Neural cell (in vitro differentiated cells): ENCODE data around the gene DOCK4. TPM values are rescaled to one million over a fixed set of nuclear protein-coding genes. Genes with fewer than 3 reads are reported as not detected.

Experiments used
- H2AFZ ChIP-seq: fragments of 200-600, 300-800 bp; sonication (generic), shearing (Covaris generic); 2 replicates; pipeline ENCODE4 v1.6.0; 2014; ENCODE audit warnings: low read depth, mild to moderate bottlenecking, antibody characterized with exemption, low read length, moderate library complexity
- H3F3A ChIP-seq: fragments of 200-600 bp; shearing (Covaris generic); 2 replicates; pipeline ENCODE4 v1.6.1; 2016; ENCODE audit warnings: mild to moderate bottlenecking, moderate library complexity, mixed read lengths, antibody characterized with exemption, low read length; ENCODE audit not compliant: insufficient read depth, poor library complexity, severe bottlenecking
- H3K27ac ChIP-seq: fragments of 200-600, 300-800 bp; sonication (generic), shearing (Covaris generic); 2 replicates; pipeline ENCODE4 v1.5.1; 2014; ENCODE audit warnings: mild to moderate bottlenecking, low read length, moderate library complexity
- H3K27me3 ChIP-seq: fragments of 300-800, 200-600 bp; sonication (generic), shearing (Covaris generic); 2 replicates; pipeline ENCODE4 v1.6.0; 2014; ENCODE audit warnings: mild to moderate bottlenecking, low read depth, low read length, moderate library complexity; ENCODE audit not compliant: insufficient read depth
- H3K36me3 ChIP-seq: fragments of 300-800, 200-600 bp; sonication (generic), shearing (Covaris generic); 2 replicates; pipeline ENCODE4 v1.5.1; 2014; ENCODE audit warnings: mild to moderate bottlenecking, antibody characterized with exemption, low read length, moderate library complexity; ENCODE audit not compliant: insufficient read depth
- H3K4me2 ChIP-seq: fragments of 300-800, 200-600 bp; sonication (generic), shearing (Covaris generic); 2 replicates; pipeline ENCODE4 v1.6.0; 2014; ENCODE audit warnings: mild to moderate bottlenecking, low read length
- H3K4me3 ChIP-seq: fragments of 300-800, 200-600 bp; sonication (generic), shearing (Covaris generic); 2 replicates; pipeline ENCODE4 v1.5.1; 2014; ENCODE audit warnings: mild to moderate bottlenecking, low read length, moderate library complexity
- H3K79me2 ChIP-seq: fragments of 200-600 bp; shearing (Covaris generic); replicated peaks from 2 replicates; pipeline ENCODE4 v1.6.0; 2014; ENCODE audit warnings: mild to moderate bottlenecking, low read length, moderate library complexity; ENCODE audit not compliant: insufficient read depth
- H3K9ac ChIP-seq: fragments of 300-800, 200-600 bp; sonication (generic), shearing (Covaris generic); 2 replicates; pipeline ENCODE4 v1.6.1; 2016; ENCODE audit warnings: mild to moderate bottlenecking, low read length, mixed read lengths
- H3K9me2 ChIP-seq: fragments of 200-600 bp; shearing (Covaris generic); 2 replicates; pipeline ENCODE4 v1.6.1; 2016; ENCODE audit warnings: mild to moderate bottlenecking, low read length, mixed read lengths; ENCODE audit not compliant: insufficient read depth
- H3K9me3 ChIP-seq: fragments of 200-600, 300-800 bp; sonication (generic), shearing (Covaris generic); 2 replicates; pipeline ENCODE4 v1.6.1; 2016; ENCODE audit warnings: mild to moderate bottlenecking, mixed run types, low read length, moderate library complexity, mixed read lengths
- H4K20me1 ChIP-seq: fragments of 200-600 bp; shearing (Covaris generic); 2 replicates; pipeline ENCODE4 v1.6.1; 2016; ENCODE audit warnings: mild to moderate bottlenecking, mixed run types; ENCODE audit not compliant: insufficient read depth
- CTCF ChIP-seq: fragments of 450-650 bp; IDR thresholded peaks from 2 replicates; pipeline ENCODE4 v1.5.1; 2014; ENCODE audit warnings: antibody characterized with exemption, mild to moderate bottlenecking, moderate library complexity; ENCODE audit not compliant: poor library complexity, severe bottlenecking
- EP300 ChIP-seq: fragments of 450-650 bp; conservative IDR thresholded peaks from 2 replicates; pipeline ENCODE4 v1.6.1; 2014; ENCODE audit warnings: antibody characterized with exemption, mild to moderate bottlenecking, moderate library complexity; ENCODE audit not compliant: poor library complexity, severe bottlenecking
- EZH2 ChIP-seq: fragments of 200-600, 300-800 bp; shearing (Covaris generic), sonication (generic); IDR thresholded peaks from 2 replicates; pipeline ENCODE4 v1.6.1; 2014; ENCODE audit warnings: antibody characterized with exemption, low read length, borderline replicate concordance, mild to moderate bottlenecking; ENCODE audit not compliant: insufficient read depth, poor library complexity, severe bottlenecking
- MXI1 ChIP-seq: fragments of 450-650 bp; conservative IDR thresholded peaks from 2 replicates; pipeline ENCODE4 v1.6.1; 2014; ENCODE audit warnings: antibody characterized with exemption, mild to moderate bottlenecking; ENCODE audit not compliant: poor library complexity, severe bottlenecking
- POLR2AphosphoS5 ChIP-seq: IDR thresholded peaks from 2 replicates; pipeline ENCODE4 v1.6.1; 2012
- RAD21 ChIP-seq: fragments of 450-650 bp; conservative IDR thresholded peaks from 2 replicates; pipeline ENCODE4 v1.6.1; 2014; ENCODE audit warnings: antibody characterized with exemption, mild to moderate bottlenecking, moderate library complexity
- REST ChIP-seq: IDR thresholded peaks from 2 replicates; pipeline ENCODE4 v1.6.1; 2012; ENCODE audit warnings: borderline replicate concordance
- SMC3 ChIP-seq: fragments of 450-650 bp; conservative IDR thresholded peaks from 2 replicates; pipeline ENCODE4 v1.6.1; 2014; ENCODE audit warnings: antibody characterized with exemption, mild to moderate bottlenecking, moderate library complexity; ENCODE audit not compliant: poor library complexity
- TAF1 ChIP-seq: IDR thresholded peaks from 2 replicates; pipeline ENCODE4 v1.6.1; 2012; ENCODE audit warnings: low read depth
- polyA plus RNA-seq: library from polyadenylated mRNA; depleted of rRNA; stranded (reverse); fragments of >200 nt; gene quantifications from 2 replicates; pipeline ENCODE4 v1.2.3, GENCODE V29; 2014

The DOCK4 gene
- polyA plus RNA-seq, 1 donor from 2014 or later = 28.1 TPM

- H3K27ac ChIP-seq = no peak overlapping the region
- H3K79me2 ChIP-seq = no peaks in the 10 kb centered on the region
- H3K36me3 ChIP-seq = no peaks in the 10 kb centered on the region
- H3F3A ChIP-seq = no peaks in the 10 kb centered on the region
- no peaks in the 10 kb centered on the region for H3K27me3 ChIP-seq
- no peak overlapping the region for H2AFZ ChIP-seq
- TF ChIP-seq EZH2 = no peak
- no peak for TF ChIP-seq POLR2AphosphoS5
- TF ChIP-seq TAF1 = no peak
- no peak for TF ChIP-seq EP300
- no peak for TF ChIP-seq MXI1
- TF ChIP-seq REST = no peak
- no peak for TF ChIP-seq CTCF
- no peak for TF ChIP-seq RAD21
- no peak for TF ChIP-seq SMC3
- H4K20me1 ChIP-seq = no peaks in the 10 kb centered on the region
- H3K4me3 ChIP-seq = no peak overlapping the region
- no peaks in the 10 kb centered on the region for H3K9me3 ChIP-seq
- H3K4me2 ChIP-seq = no peak overlapping the region
- no peaks in the 10 kb centered on the region for H3K9me2 ChIP-seq
- H3K9ac ChIP-seq = no peak overlapping the region
Observed at GRCh38 chr7:111982804-111983203, 223.4 kb downstream of the DOCK4 start.

GRCh38 chr7:111982133-111982532 lies 224.1 kb downstream of the DOCK4 start:
- H3K4me2 ChIP-seq = no peak overlapping the region
- H4K20me1 ChIP-seq = no peaks in the 10 kb centered on the region
- no peaks in the 10 kb centered on the region for H3K27me3 ChIP-seq
- H3K36me3 ChIP-seq = no peaks in the 10 kb centered on the region
- TF ChIP-seq REST (no peak), EP300 (no peak), RAD21 (no peak), POLR2AphosphoS5 (no peak), TAF1 (no peak), EZH2 (no peak), CTCF (no peak), MXI1 (no peak), SMC3 (no peak)
- H3K4me3 ChIP-seq = no peak overlapping the region
- H3K27ac ChIP-seq = no peak overlapping the region
- no peak overlapping the region for H3K9ac ChIP-seq
- no peaks in the 10 kb centered on the region for H3F3A ChIP-seq
- no peaks in the 10 kb centered on the region for H3K79me2 ChIP-seq
- no peak overlapping the region for H2AFZ ChIP-seq
- no peaks in the 10 kb centered on the region for H3K9me2 ChIP-seq
- no peaks in the 10 kb centered on the region for H3K9me3 ChIP-seq
